ENCODE measurements around the gene AKAP9.
"Not testable (repeated sequence)": the region's sequence is repeated elsewhere in the genome, so short reads cannot be mapped to it uniquely, and the experiment has no call there.

AKAP9 gene

DNA sequence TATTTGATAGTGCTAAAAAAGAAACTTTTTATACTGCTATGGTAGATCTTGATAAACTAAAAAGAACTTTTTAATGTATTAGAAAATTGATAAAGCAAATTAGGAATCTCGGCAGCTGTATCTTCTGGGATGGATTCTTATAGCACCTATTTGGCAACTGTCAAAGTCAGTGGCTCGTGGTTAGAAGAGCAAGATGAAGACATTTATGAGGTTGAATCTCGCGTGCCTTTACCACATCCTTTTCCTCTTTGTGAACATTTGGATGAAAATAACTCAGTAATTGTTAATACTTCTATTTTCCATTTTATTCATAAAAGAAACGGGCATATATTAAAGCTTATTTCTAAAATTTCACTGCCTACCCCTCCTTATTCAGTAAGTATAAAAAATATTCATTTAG, 117.4 kb downstream of the AKAP9 start:
- Histone ChIP-seq H3K4me1 (ENCODE audit: control insufficient read depth, insufficient read depth, low read length) (no peaks in the 10 kb centered on the region; the same call in 1 of the 2 replicates), H3K36me3 (ENCODE audit: control insufficient read depth, insufficient read depth, low read length) (peaks cover 8% of the 10 kb centered on the region; the same call in 1 of the 2 replicates), H3K27ac (ENCODE audit: low read depth, low read length) (no peak overlapping the region), H3K9ac (ENCODE audit: low read length) (no peak overlapping the region), H3K27me3 (ENCODE audit: control insufficient read depth, insufficient read depth, low read length) (no peaks in the 10 kb centered on the region), H3K9me3 (ENCODE audit: control insufficient read depth, insufficient read depth, low read depth, low read length) (no peaks in the 10 kb centered on the region), H3K4me3 (ENCODE audit: low read depth, low read length) (no peak overlapping the region)

DNA sequence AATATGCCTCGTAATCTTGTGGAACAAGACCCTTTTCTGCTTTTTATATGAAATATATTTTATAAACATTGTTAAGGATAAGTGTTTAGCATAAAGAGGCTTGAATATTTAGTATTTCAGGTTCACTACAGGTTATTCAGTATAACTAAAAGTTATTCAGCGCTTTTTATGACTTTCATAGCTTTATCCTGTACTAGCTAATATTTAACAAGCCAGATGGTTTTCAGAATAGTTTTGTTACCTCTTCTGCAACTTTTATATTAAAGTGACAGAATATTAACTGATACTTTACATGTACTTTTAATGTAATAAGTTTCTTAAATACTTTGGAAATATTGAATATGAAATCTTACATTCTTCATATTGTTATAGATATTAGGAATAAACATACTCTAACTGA, 118.2 kb downstream of the AKAP9 start:
- no peak overlapping the region for H3K9ac ChIP-seq (ENCODE audit: low read length)
- H3K4me3 ChIP-seq (ENCODE audit: low read depth, low read length): no peak overlapping the region
- H3K36me3 ChIP-seq (ENCODE audit: control insufficient read depth, insufficient read depth, low read length): peaks cover 4% of the 10 kb centered on the region; the same call in 1 of the 2 replicates
- no peaks in the 10 kb centered on the region for H3K9me3 ChIP-seq (ENCODE audit: control insufficient read depth, insufficient read depth, low read depth, low read length)
- no peaks in the 10 kb centered on the region; the same call in 1 of the 2 replicates for H3K4me1 ChIP-seq (ENCODE audit: control insufficient read depth, insufficient read depth, low read length)
- H3K27me3 ChIP-seq (ENCODE audit: control insufficient read depth, insufficient read depth, low read length): no peaks in the 10 kb centered on the region
- no peak overlapping the region for H3K27ac ChIP-seq (ENCODE audit: low read depth, low read length)

DNA sequence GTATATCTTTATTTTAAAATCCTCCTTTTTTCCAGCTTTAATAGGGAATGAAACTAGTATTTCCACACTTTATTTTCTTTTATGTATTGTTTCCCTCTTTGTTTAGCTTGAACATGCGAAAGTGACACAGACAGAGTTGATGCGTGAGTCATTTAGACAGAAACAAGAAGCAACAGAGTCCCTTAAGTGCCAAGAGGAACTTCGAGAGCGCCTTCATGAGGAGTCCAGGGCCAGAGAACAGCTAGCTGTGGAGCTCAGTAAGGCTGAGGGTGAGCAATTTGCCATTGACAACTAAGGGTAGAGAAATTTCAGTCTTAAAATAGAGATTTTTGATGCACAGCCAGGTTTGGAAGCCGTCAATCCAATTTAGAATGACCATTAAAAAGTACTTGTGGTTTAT, 120.5 kb downstream of the AKAP9 start:
- Histone ChIP-seq H3K4me3 (ENCODE audit: low read depth, low read length) (no peak overlapping the region), H3K9ac (ENCODE audit: low read length) (no peak overlapping the region), H3K9me3 (ENCODE audit: control insufficient read depth, insufficient read depth, low read depth, low read length) (no peaks in the 10 kb centered on the region), H3K4me1 (ENCODE audit: control insufficient read depth, insufficient read depth, low read length) (no peaks in the 10 kb centered on the region; the same call in 1 of the 2 replicates), H3K27me3 (ENCODE audit: control insufficient read depth, insufficient read depth, low read length) (no peaks in the 10 kb centered on the region), H3K36me3 (ENCODE audit: control insufficient read depth, insufficient read depth, low read length) (peaks cover 7% of the 10 kb centered on the region; the same call in 1 of the 2 replicates), H3K27ac (ENCODE audit: low read depth, low read length) (no peak overlapping the region)

DNA sequence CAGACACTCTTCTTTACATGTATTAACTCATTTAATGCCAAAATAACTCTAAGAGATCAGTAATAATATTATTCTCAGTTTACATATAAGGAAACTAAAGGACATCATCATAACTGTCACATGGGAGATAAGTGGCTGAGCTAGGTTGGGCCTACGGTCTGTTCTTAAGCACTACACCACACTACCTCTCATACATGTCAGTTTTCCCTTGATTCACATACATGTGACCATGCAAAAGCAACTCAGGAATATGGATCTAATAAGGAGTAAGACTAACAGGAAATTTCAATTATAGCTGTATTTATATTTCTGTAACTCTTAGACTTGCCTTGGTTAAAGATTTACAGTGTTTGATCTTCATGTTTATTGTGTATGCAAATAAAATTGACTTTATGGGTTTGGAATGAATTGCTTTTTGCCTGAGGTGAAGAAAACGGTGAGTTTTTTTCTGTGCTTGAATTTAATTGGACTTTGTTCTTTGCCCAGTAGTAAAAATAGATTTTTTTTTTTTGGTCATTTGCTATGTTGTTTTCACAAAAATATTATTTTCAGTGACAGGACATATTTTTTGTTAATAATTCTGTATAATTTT, 123.9 kb downstream of the AKAP9 start:
- H3K4me1 ChIP-seq (ENCODE audit: control insufficient read depth, insufficient read depth, low read length): no peaks in the 10 kb centered on the region
- no peak overlapping the region for H3K9ac ChIP-seq (ENCODE audit: low read length)
- H3K36me3 ChIP-seq (ENCODE audit: control insufficient read depth, insufficient read depth, low read length): peaks cover 16% of the 10 kb centered on the region; the same call in 1 of the 2 replicates
- H3K27me3 ChIP-seq (ENCODE audit: control insufficient read depth, insufficient read depth, low read length): no peaks in the 10 kb centered on the region
- no peaks in the 10 kb centered on the region for H3K9me3 ChIP-seq (ENCODE audit: control insufficient read depth, insufficient read depth, low read depth, low read length)
- no peak overlapping the region for H3K27ac ChIP-seq (ENCODE audit: low read depth, low read length)
- no peak overlapping the region for H3K4me3 ChIP-seq (ENCODE audit: low read depth, low read length)

DNA sequence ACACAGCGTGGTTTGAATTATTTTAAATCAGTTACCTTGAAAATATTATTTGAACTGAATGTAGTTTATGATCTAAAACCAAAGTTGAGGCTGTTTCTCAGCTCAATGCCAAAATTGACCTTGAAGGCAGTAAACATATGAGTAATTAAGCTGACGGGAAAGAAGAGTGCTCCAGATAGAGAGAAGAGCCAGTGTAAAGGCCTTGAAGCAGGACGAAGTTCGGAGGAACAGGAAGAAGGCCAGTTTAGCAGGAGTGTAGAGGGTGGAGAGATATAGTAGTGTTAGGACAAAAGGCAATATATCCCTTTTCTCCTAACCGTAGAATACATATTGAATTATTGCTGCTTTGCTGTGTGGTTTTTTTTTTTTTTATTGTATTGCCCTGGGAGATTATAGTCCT, 130.4 kb downstream of the AKAP9 start:
- H3K4me3 ChIP-seq (ENCODE audit: low read depth, low read length): no peak overlapping the region
- H3K9me3 ChIP-seq (ENCODE audit: control insufficient read depth, insufficient read depth, low read depth, low read length): no peaks in the 10 kb centered on the region
- no peak overlapping the region for H3K9ac ChIP-seq (ENCODE audit: low read length)
- H3K27me3 ChIP-seq (ENCODE audit: control insufficient read depth, insufficient read depth, low read length): no peaks in the 10 kb centered on the region
- H3K27ac ChIP-seq (ENCODE audit: low read depth, low read length): no peak overlapping the region
- no peaks in the 10 kb centered on the region for H3K4me1 ChIP-seq (ENCODE audit: control insufficient read depth, insufficient read depth, low read length)
- peaks cover 17% of the 10 kb centered on the region for H3K36me3 ChIP-seq (ENCODE audit: control insufficient read depth, insufficient read depth, low read length)

DNA sequence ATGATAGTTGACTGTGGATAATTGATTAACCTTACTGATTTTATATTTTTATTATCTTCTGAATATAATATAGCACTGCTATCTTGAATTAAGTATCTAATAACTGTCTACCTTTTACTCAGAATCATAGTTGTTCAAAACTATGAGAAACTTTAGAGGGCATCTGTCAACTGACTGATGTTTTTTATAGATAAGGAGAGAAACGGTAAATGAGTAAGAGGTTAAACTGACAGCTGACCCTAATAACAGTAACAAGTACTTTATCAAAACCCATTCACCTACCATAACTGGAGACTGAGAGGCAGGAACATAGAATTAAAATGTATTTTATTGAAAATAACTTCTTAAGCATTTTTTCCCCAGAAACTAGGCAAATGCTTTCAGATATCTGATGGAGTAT, 131.5 kb downstream of the AKAP9 start:
- Histone ChIP-seq H3K27me3 (ENCODE audit: control insufficient read depth, insufficient read depth, low read length) (no peaks in the 10 kb centered on the region), H3K9ac (ENCODE audit: low read length) (no peak overlapping the region), H3K27ac (ENCODE audit: low read depth, low read length) (no peak overlapping the region), H3K9me3 (ENCODE audit: control insufficient read depth, insufficient read depth, low read depth, low read length) (no peaks in the 10 kb centered on the region), H3K36me3 (ENCODE audit: control insufficient read depth, insufficient read depth, low read length) (peaks cover 12% of the 10 kb centered on the region), H3K4me1 (ENCODE audit: control insufficient read depth, insufficient read depth, low read length) (no peaks in the 10 kb centered on the region), H3K4me3 (ENCODE audit: low read depth, low read length) (no peak overlapping the region)

DNA sequence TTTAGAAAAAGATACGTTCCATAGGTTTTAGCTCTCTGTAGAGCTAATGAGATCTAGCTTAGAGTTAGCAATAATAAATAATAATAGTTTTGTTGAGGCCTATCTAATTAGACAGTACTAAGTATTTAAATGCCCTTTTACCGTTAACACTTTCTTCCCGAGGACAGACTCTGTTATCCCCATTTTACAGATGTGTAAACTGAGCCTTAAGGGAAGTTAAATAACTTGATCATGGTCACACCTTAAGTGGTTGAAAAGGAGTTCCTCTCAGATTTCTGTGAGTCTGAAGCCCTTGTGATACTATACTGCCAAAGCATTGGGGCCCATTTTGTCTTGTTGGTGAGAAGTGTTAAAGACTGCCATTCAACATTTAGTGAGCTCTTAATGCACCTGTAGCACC, 132.0 kb downstream of the AKAP9 start:
- Histone ChIP-seq H3K27ac (ENCODE audit: low read depth, low read length) (no peak overlapping the region), H3K9me3 (ENCODE audit: control insufficient read depth, insufficient read depth, low read depth, low read length) (no peaks in the 10 kb centered on the region), H3K4me3 (ENCODE audit: low read depth, low read length) (no peak overlapping the region), H3K36me3 (ENCODE audit: control insufficient read depth, insufficient read depth, low read length) (peaks cover 11% of the 10 kb centered on the region), H3K4me1 (ENCODE audit: control insufficient read depth, insufficient read depth, low read length) (no peaks in the 10 kb centered on the region), H3K9ac (ENCODE audit: low read length) (no peak overlapping the region), H3K27me3 (ENCODE audit: control insufficient read depth, insufficient read depth, low read length) (no peaks in the 10 kb centered on the region)

DNA sequence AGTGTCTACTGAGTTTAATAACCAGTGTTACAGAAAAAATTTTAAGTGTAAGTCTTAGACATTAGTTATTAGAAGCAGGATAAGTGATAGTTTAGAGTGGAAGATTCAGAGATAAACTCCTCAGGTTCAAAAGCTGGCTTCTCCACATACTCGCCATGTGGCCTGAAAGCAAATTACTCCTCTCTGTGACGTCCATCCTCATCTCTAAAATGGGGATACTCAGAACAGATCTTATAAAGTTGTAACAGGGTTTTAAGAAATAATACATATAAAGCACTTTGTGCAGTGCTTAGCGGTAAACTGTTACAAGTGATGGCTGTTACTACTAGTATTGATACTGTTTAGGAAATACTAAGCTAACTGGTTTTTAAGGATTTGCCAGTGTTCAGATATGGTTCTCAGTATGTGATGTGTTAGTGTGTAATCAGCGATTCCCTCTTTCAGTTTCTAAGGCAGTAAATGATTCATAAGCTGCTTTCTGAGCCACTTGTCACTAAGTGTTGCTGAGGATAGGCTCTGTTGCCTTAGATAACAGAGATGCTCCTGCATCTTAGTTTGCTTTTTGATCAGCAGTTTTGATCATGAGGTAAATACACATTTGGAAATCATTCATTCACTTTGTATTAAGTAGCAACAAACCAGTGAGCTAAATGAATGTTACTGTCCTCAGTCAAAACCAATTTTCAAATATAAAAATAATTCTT, 134.9 kb downstream of the AKAP9 start:
- Histone ChIP-seq H3K9me3 (ENCODE audit: control insufficient read depth, insufficient read depth, low read depth, low read length) (no peaks in the 10 kb centered on the region), H3K4me3 (ENCODE audit: low read depth, low read length) (no peak overlapping the region), H3K36me3 (ENCODE audit: control insufficient read depth, insufficient read depth, low read length) (peaks cover 17% of the 10 kb centered on the region), H3K9ac (ENCODE audit: low read length) (no peak overlapping the region), H3K27ac (ENCODE audit: low read depth, low read length) (no peak overlapping the region), H3K27me3 (ENCODE audit: control insufficient read depth, insufficient read depth, low read length) (no peaks in the 10 kb centered on the region), H3K4me1 (ENCODE audit: control insufficient read depth, insufficient read depth, low read length) (no peaks in the 10 kb centered on the region)

DNA sequence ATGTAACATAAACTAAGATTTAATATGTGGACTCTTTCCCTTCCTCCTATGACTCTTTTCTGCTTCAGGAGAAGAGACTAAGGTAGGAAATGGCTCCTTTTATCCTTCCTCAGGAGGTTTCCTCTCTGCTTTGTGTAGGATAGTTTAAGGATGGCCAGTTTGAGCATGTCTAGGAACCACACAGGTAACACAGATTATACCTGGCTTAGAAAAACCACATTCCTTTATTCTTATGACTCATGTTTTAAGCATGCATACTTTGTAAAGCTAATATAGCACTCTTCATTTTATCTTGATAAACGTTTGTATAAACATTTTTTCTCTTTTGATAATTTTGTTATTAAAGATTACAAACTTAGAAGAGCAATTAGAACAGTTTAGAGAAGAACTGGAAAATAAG, 135.8 kb downstream of the AKAP9 start:
- Histone ChIP-seq H3K36me3 (ENCODE audit: control insufficient read depth, insufficient read depth, low read length) (peaks cover 15% of the 10 kb centered on the region), H3K27me3 (ENCODE audit: control insufficient read depth, insufficient read depth, low read length) (no peaks in the 10 kb centered on the region), H3K9ac (ENCODE audit: low read length) (no peak overlapping the region), H3K4me1 (ENCODE audit: control insufficient read depth, insufficient read depth, low read length) (no peaks in the 10 kb centered on the region), H3K27ac (ENCODE audit: low read depth, low read length) (no peak overlapping the region), H3K9me3 (ENCODE audit: control insufficient read depth, insufficient read depth, low read depth, low read length) (no peaks in the 10 kb centered on the region), H3K4me3 (ENCODE audit: low read depth, low read length) (no peak overlapping the region)

DNA sequence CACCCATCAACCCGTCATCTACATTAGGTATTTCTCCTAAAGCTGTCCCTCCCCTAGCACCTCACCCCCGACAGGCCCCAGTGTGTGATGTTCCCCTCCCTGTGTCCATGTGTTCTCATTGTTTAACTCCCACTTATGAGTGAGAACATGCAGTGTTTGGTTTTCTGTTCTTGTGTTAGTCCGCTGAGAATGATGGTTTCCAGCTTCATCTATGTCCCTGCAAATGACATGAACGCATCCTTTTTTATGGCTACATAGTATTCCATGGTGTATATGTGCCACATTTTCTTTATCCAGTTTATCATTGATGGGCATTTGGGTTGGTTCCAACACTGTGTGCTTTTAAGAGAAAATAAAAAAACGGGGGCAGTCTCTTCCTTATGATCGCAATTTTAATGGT, 143.3 kb downstream of the AKAP9 start:
- H3K4me1 ChIP-seq (ENCODE audit: control insufficient read depth, insufficient read depth, low read length); H3K4me3 ChIP-seq (ENCODE audit: low read depth, low read length); H3K9ac ChIP-seq (ENCODE audit: low read length); H3K27me3 ChIP-seq (ENCODE audit: control insufficient read depth, insufficient read depth, low read length); H3K27ac ChIP-seq (ENCODE audit: low read depth, low read length); H3K9me3 ChIP-seq (ENCODE audit: control insufficient read depth, insufficient read depth, low read depth, low read length): not testable (repeated sequence)
- peaks cover 58% of the 10 kb centered on the region for H3K36me3 ChIP-seq (ENCODE audit: control insufficient read depth, insufficient read depth, low read length)

DNA sequence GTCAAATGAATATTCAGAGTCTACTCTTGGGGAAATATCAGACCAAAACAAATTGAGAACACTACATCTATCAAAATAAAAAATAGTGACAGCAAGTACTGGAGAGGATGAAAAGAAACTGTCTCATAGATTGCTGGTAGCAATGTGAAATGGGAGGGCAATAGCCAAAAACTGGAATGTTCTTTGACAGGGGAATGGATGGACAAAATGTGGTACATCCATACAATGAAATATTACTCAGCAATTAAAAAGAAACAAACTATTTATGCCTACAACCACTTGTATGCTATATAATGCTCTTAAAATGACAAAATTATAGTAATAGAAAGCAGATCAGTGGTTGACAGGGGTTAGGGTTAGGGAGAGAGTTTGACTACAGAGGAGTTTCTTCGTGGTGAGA, 147.6 kb downstream of the AKAP9 start:
- H3K4me1 ChIP-seq (ENCODE audit: control insufficient read depth, insufficient read depth, low read length): no peaks in the 10 kb centered on the region
- H3K27ac ChIP-seq (ENCODE audit: low read depth, low read length): no peak overlapping the region
- peaks cover 70% of the 10 kb centered on the region for H3K36me3 ChIP-seq (ENCODE audit: control insufficient read depth, insufficient read depth, low read length)
- H3K27me3 ChIP-seq (ENCODE audit: control insufficient read depth, insufficient read depth, low read length): no peaks in the 10 kb centered on the region
- H3K4me3 ChIP-seq (ENCODE audit: low read depth, low read length): no peak overlapping the region
- no peaks in the 10 kb centered on the region for H3K9me3 ChIP-seq (ENCODE audit: control insufficient read depth, insufficient read depth, low read depth, low read length)
- no peak overlapping the region for H3K9ac ChIP-seq (ENCODE audit: low read length)

Data from HUES6 (cell line).